Vein endothelial cell (primary cell): Measurements from ENCODE around the gene STXBP3. TPM values are rescaled to one million over a fixed set of nuclear protein-coding genes. Genes with fewer than 3 reads are reported as not detected.

Experiments used
- total RNA-seq: library from RNA; depleted of rRNA; stranded (reverse); fragments of >200 nt; gene quantifications from 2 replicates; pipeline ENCODE4 v1.2.3, GENCODE V29; 2012

STXBP3 gene
- total RNA-seq: 41.8 and 58.6 TPM in 2 replicates

GRCh38 chr1:108746382-108747170, at the start of gene STXBP3:
Gene STXBP3, plus strand, starts transcription at chr1:108746674. Its CDS starts 64 bp downstream, at chr1:108746738.

DNA sequence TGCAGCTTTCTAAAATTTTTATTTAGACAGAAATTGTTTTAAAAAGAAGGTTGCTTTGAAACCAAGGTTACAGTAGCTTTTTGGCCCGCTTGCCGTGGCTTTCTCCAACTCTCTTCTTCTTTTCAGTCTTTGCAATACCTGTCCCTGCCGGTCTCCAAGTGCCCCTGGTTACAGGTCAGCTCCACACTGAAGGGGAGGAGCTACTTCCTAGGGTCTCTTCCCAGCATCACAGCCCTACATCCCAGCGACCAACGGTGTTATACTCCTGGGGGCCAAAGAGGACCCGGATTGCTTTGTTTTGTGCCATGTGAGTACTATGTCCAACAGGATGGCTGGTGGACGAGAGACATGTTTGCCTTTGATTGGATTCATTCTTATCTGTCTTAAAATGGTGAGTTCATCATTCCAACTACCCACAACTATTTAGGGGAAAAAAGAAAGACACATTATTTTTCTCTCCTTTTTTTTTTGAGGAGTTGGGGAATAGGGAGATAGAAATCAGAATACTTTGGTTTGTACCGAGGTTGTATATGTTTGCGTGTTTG, 33.8 kb upstream of the STXBP3 start, which contains the start of gene FNDC7:
FNDC7 (plus strand) TSS at position 303 of the 545 bp plus-strand sequence; CDS start at position 329, 26 bp downstream.

DNA sequence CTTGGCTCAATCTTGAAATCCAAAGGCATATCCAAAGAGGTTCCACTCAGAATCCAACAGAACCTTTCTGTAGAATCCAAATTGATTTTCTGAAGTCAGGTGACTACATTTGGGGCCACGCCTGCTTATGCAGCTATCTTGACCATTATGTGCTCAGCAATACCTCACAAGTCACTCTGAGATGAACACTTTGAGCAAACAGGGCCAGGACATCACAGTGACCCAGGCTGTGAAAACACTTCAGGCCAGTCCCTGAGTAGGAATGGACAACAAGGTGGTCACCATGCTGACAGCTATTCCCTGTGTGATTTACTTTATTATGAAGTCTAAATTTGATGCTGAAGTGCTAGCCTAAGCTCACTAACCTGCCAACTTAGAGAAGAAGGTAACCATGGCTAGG, 110.5 kb downstream of the STXBP3 start, which contains the start of gene AKNAD1:
AKNAD1 (minus strand) TSS at position 101 of the 400 bp plus-strand sequence. CDS start 4,430 bp downstream, outside the sequence.

Other genes with a start within 250 kb of the STXBP3 start
- gene EEIG2, start 186.6 kb upstream of the STXBP3 start, total RNA-seq: 3.6 and 6.9 TPM in 2 replicates
- 1.1 and 2.9 TPM in 2 replicates for gene HENMT1, start 85.6 kb upstream of the STXBP3 start, total RNA-seq
- gene PRPF38B, start 54.4 kb upstream of the STXBP3 start, total RNA-seq: 18.0 and 22.8 TPM in 2 replicates
- not detected in 2 replicates for gene FNDC7, start 33.8 kb upstream of the STXBP3 start, total RNA-seq
- gene AKNAD1, start 110.4 kb downstream of the STXBP3 start, total RNA-seq: not detected in 2 replicates
- gene GPSM2, start 130.3 kb downstream of the STXBP3 start, total RNA-seq: 8.5 and 13.0 TPM in 2 replicates
- gene CLCC1, start 216.8 kb downstream of the STXBP3 start, total RNA-seq: 24.5 and 30.3 TPM in 2 replicates